Mesenchymal stem cell (in vitro differentiated cells and primary cell): ENCODE measurements around the gene ADK.

Experiments used
- DNase-seq: peaks from one replicate; pipeline ENCODE4 v3.0.0-alpha.2; 2013
- H2AFZ ChIP-seq: one replicate; pipeline ENCODE4 v1.6.1; 2013; ENCODE audit warnings: low read depth, mild to moderate bottlenecking, control low read depth, inconsistent platforms, low read length, moderate library complexity
- H2AK5ac ChIP-seq: 2 replicates; pipeline ENCODE4 v1.6.1; 2013; ENCODE audit warnings: low read length, moderate library complexity, mild to moderate bottlenecking, inconsistent platforms; ENCODE audit not compliant: severe bottlenecking
- H2BK120ac ChIP-seq: one replicate; pipeline ENCODE4 v1.6.1; 2013; ENCODE audit warnings: low read depth, mild to moderate bottlenecking, inconsistent platforms, low read length, moderate library complexity
- H2BK12ac ChIP-seq, 2 experiments: one replicate each; pipeline ENCODE4 v1.6.1; 2013; ENCODE audit warnings: inconsistent platforms in 2 of 2, low read length in 2 of 2, mild to moderate bottlenecking in 2 of 2, moderate library complexity in 2 of 2, control low read depth in 1 of 2
- H2BK15ac ChIP-seq: one replicate; pipeline ENCODE4 v1.6.1; 2013; ENCODE audit warnings: mild to moderate bottlenecking, low read depth, inconsistent platforms; ENCODE audit not compliant: poor library complexity, severe bottlenecking
- H2BK5ac ChIP-seq: 2 replicates; pipeline ENCODE4 v1.6.1; 2013; ENCODE audit warnings: low read depth, mild to moderate bottlenecking, low read length, control low read depth, inconsistent platforms; ENCODE audit not compliant: poor library complexity, severe bottlenecking
- H3K14ac ChIP-seq, 2 experiments: one replicate each; pipeline ENCODE4 v1.6.1; 2013; ENCODE audit warnings: inconsistent platforms in 2 of 2, low read length in 2 of 2, control low read depth in 1 of 2, mild to moderate bottlenecking in 1 of 2, moderate library complexity in 1 of 2
- H3K18ac ChIP-seq, 2 experiments: one replicate each; pipeline ENCODE4 v1.6.1; 2013; ENCODE audit warnings: inconsistent platforms in 2 of 2, low read length in 2 of 2, control low read depth in 1 of 2, low read depth in 1 of 2, mild to moderate bottlenecking in 1 of 2
- H3K23ac ChIP-seq, 2 experiments: one replicate each; pipeline ENCODE4 v1.6.1; 2013; ENCODE audit warnings: inconsistent platforms in 2 of 2, low read length in 2 of 2, mild to moderate bottlenecking in 2 of 2, moderate library complexity in 2 of 2, control low read depth in 1 of 2
- H3K27ac ChIP-seq: 2 replicates; pipeline ENCODE4 v1.5.1; 2013; ENCODE audit warnings: mild to moderate bottlenecking, moderate library complexity, low read length, control low read depth, inconsistent platforms; ENCODE audit not compliant: poor library complexity, severe bottlenecking
- H3K27me3 ChIP-seq, 2 experiments: 2 replicates each; pipeline versions ENCODE4 v1.6.1 to v1.7.0; 2013; ENCODE audit warnings: low read length in 2 of 2, mild to moderate bottlenecking in 2 of 2, moderate library complexity in 2 of 2, control low read depth in 1 of 2, inconsistent platforms in 1 of 2; ENCODE audit not compliant: control insufficient read depth in 1 of 2, insufficient read depth in 1 of 2
- H3K36me3 ChIP-seq, 2 experiments: 2 replicates each; pipeline versions ENCODE4 v1.6.1 to v1.7.0; 2013; ENCODE audit warnings: low read length in 2 of 2, control low read depth in 1 of 2, inconsistent platforms in 1 of 2, low read depth in 1 of 2, mild to moderate bottlenecking in 1 of 2; ENCODE audit not compliant: insufficient read depth in 2 of 2, control insufficient read depth in 1 of 2
- H3K4ac ChIP-seq, 2 experiments: one replicate each; pipeline ENCODE4 v1.6.1; 2013; ENCODE audit warnings: inconsistent platforms in 2 of 2, low read length in 2 of 2, mild to moderate bottlenecking in 2 of 2, moderate library complexity in 2 of 2, control low read depth in 1 of 2, low read depth in 1 of 2
- H3K4me1 ChIP-seq: 2 replicates; pipeline ENCODE4 v1.6.1; 2013; ENCODE audit warnings: low read depth, low read length, control low read depth; ENCODE audit not compliant: control insufficient read depth, insufficient read depth
- H3K4me2 ChIP-seq: 2 replicates; pipeline ENCODE4 v1.6.1; 2013; ENCODE audit warnings: low read length, mild to moderate bottlenecking, inconsistent platforms; ENCODE audit not compliant: poor library complexity, severe bottlenecking
- H3K4me3 ChIP-seq, 2 experiments: 2 replicates each; pipeline versions ENCODE4 v1.5.1 to v1.7.0; 2013; ENCODE audit warnings: low read length in 2 of 2, mild to moderate bottlenecking in 2 of 2, control low read depth in 1 of 2, low read depth in 1 of 2; ENCODE audit not compliant: insufficient read depth in 1 of 2
- H3K79me1 ChIP-seq: replicated peaks from 2 replicates; pipeline ENCODE4 v1.6.1; 2013; ENCODE audit warnings: mild to moderate bottlenecking, control low read depth, low read length, inconsistent platforms; ENCODE audit not compliant: poor library complexity, severe bottlenecking
- H3K9ac ChIP-seq: 2 replicates; pipeline ENCODE4 v1.7.0; 2013; ENCODE audit warnings: mild to moderate bottlenecking, low read length, moderate library complexity
- H3K9me3 ChIP-seq: 2 replicates; pipeline ENCODE4 v1.7.0; 2013; ENCODE audit warnings: mild to moderate bottlenecking, low read length; ENCODE audit not compliant: control insufficient read depth
- H4K8ac ChIP-seq: one replicate; pipeline ENCODE4 v1.6.1; 2013; ENCODE audit warnings: inconsistent platforms, mild to moderate bottlenecking, low read length, moderate library complexity
- H4K91ac ChIP-seq: one replicate; pipeline ENCODE4 v1.6.1; 2013; ENCODE audit warnings: mild to moderate bottlenecking, low read length, inconsistent platforms
- WGBS: methylation state at CpG from one replicate; pipeline ENCODE4 v1.1.7; 2013; ENCODE audit warnings: mixed read lengths; 5-methylcytosine and 5-hydroxymethylcytosine counted together

Gene ADK

DNA sequence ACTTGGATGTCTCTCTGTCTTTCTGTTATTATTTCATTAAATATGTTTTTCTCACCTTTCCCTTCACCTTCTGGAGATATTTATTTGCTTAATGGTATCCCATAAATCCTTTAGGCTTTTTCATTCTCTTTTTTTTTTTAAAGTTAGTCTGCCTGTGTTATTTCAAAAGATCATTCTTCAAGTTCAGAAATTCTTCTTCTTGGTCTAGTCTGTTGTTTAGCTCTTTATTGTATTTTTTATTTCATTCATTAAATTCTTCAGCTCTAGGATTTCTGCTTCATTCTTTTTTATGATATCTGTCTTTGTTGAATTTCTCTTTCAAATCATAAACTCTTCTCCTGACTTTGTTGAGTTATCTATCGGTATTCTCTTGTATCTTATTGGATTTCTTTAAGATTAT lies 363.3 kb downstream of the ADK start:
- Histone ChIP-seq H3K27me3 (no peaks in the 10 kb centered on the region), H2AK5ac (no peak overlapping the region), H3K9ac (no peak overlapping the region), H3K79me1 (peaks cover 21% of the 10 kb centered on the region), H2BK120ac (no peak overlapping the region), H3K4me3 (peak overlapping the region in 1 of 2 experiments; percentile 4), H3K23ac (no peak overlapping the region), H2BK5ac (peak overlapping the region; percentile 31), H3K27ac (no peak overlapping the region), H3K18ac (no peak overlapping the region), H4K91ac (no peak overlapping the region), H3K9me3 (peaks cover 46% of the 10 kb centered on the region), H2AFZ (no peak overlapping the region), H4K8ac (no peak overlapping the region), H2BK15ac (no peak overlapping the region), H3K4me2 (no peak overlapping the region), H2BK12ac (no peak overlapping the region), H3K4me1 (no peaks in the 10 kb centered on the region), H3K14ac (no peak overlapping the region), H3K4ac (no peak overlapping the region), H3K36me3 (peaks cover 9% of the 10 kb centered on the region in 2 experiments)
- WGBS: no CpG with 5 or more reads among the region's 1 CpG
- no peak for DNase-seq

DNA sequence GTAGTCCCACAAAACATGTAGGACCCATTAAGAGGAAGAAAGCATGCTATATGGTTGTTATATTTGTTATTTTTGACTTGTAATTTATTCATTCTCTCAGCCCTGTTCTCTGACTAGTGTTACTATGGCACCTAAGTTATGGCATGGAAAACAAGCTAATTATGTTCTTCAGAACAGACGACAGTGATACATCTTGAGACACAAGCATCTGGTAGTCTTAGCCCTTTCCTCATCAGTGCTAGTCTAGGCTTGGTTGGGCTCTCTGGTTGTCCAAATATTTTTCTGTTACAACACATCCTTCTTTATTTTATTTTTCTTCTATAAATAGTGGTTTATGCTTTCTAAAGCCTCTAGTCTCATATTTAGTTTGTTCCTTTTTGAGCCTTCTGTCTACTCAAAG lies 367.0 kb downstream of the ADK start:
- DNase-seq: peak; percentile 17
- no peak overlapping the region for H4K8ac ChIP-seq
- no peak overlapping the region for H2BK12ac ChIP-seq
- WGBS: 100% methylated on average over 1 of the region's 1 CpG
- no peak overlapping the region for H3K23ac ChIP-seq
- no peak overlapping the region for H2AFZ ChIP-seq
- no peak overlapping the region for H3K9ac ChIP-seq
- H3K27ac ChIP-seq: no peak overlapping the region
- no peak overlapping the region for H3K4me2 ChIP-seq
- H3K4ac ChIP-seq: no peak overlapping the region
- H3K14ac ChIP-seq: no peak overlapping the region
- H2BK15ac ChIP-seq: no peak overlapping the region
- H3K9me3 ChIP-seq: peaks cover 27% of the 10 kb centered on the region
- H4K91ac ChIP-seq: no peak overlapping the region
- no peak overlapping the region for H2BK5ac ChIP-seq
- H3K4me3 ChIP-seq: no peak overlapping the region
- H3K18ac ChIP-seq: no peak overlapping the region
- no peaks in the 10 kb centered on the region for H3K4me1 ChIP-seq
- no peak overlapping the region for H2BK120ac ChIP-seq
- no peaks in the 10 kb centered on the region for H3K27me3 ChIP-seq
- H3K79me1 ChIP-seq: peaks cover 17% of the 10 kb centered on the region
- H2AK5ac ChIP-seq: no peak overlapping the region
- H3K36me3 ChIP-seq: peaks cover 9% of the 10 kb centered on the region in 2 experiments

DNA sequence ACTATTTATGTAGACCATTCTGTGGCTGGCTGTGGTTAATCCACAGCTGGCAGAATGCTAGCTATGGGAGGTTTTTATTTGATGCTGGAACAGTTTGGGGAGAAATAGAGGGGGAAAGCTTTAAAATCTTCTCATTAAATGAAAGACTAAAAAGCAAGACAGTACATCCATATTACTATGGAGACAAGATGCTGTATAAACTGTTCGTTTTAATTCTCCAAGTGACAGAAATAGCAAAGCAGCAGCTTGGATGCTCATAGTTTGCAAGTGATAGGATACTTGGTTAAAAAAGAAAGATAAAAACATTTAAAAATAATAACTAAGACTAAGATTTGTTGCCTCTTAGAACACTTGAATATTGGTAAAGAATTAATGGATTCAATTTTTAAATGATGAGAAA lies 370.5 kb downstream of the ADK start:
- H2BK12ac ChIP-seq: no peak overlapping the region
- H2AK5ac ChIP-seq: no peak overlapping the region
- H3K4me2 ChIP-seq: no peak overlapping the region
- no peak overlapping the region for H4K8ac ChIP-seq
- H3K36me3 ChIP-seq: peaks cover 0 to 6% of the 10 kb centered on the region in 2 experiments
- peaks cover 6% of the 10 kb centered on the region for H3K79me1 ChIP-seq
- H3K9ac ChIP-seq: no peak overlapping the region
- H4K91ac ChIP-seq: no peak overlapping the region
- DNase-seq: no peak
- H3K27ac ChIP-seq: no peak overlapping the region
- no peak overlapping the region for H3K23ac ChIP-seq
- no peak overlapping the region for H3K4me3 ChIP-seq
- H3K14ac ChIP-seq: no peak overlapping the region
- H2BK5ac ChIP-seq: no peak overlapping the region
- H2BK15ac ChIP-seq: no peak overlapping the region
- H2AFZ ChIP-seq: no peak overlapping the region
- no peak overlapping the region for H3K18ac ChIP-seq
- WGBS: no CpG with 5 or more reads among the region's 1 CpG
- H3K9me3 ChIP-seq: no peaks in the 10 kb centered on the region
- H2BK120ac ChIP-seq: no peak overlapping the region
- H3K4ac ChIP-seq: no peak overlapping the region
- no peaks in the 10 kb centered on the region for H3K4me1 ChIP-seq
- no peaks in the 10 kb centered on the region for H3K27me3 ChIP-seq

DNA sequence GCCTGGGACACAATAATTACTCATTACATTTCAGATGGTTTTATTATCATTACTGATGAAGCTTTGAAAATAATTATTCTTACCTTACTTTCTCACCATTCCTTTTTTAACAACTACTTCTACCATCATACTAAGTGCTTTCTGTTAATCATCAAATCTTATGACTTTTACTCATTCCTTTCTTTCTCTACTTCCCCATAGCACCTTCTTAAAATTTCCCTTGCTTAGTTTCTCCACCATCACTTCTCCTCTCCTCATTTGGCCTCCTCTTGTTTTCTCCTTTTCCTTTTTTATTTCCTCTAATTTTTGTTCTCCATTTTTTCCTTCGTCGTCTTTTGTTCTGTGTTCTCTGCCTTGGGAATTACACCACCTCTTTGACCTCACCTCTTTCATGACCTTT lies 372.2 kb downstream of the ADK start:
- 98% methylated on average over 2 of the region's 2 CpGs for WGBS
- Histone ChIP-seq H3K9ac (no peak overlapping the region), H2AK5ac (no peak overlapping the region), H3K23ac (no peak overlapping the region), H2BK12ac (no peak overlapping the region), H2BK120ac (no peak overlapping the region), H3K14ac (no peak overlapping the region), H2AFZ (no peak overlapping the region), H3K27ac (no peak overlapping the region), H4K91ac (no peak overlapping the region), H3K4ac (no peak overlapping the region), H3K9me3 (no peaks in the 10 kb centered on the region), H4K8ac (no peak overlapping the region), H2BK5ac (no peak overlapping the region), H3K79me1 (peaks cover 2% of the 10 kb centered on the region), H3K27me3 (no peaks in the 10 kb centered on the region), H3K36me3 (peaks cover 0 to 15% of the 10 kb centered on the region in 2 experiments), H3K18ac (no peak overlapping the region), H3K4me2 (no peak overlapping the region), H2BK15ac (no peak overlapping the region), H3K4me1 (no peaks in the 10 kb centered on the region), H3K4me3 (no peak overlapping the region)
- DNase-seq: no peak
